Hypothalamus (tissue), 51 donors: Measurements from ENCODE around the gene AVL9.
"Not testable (repeated sequence)": the region's sequence is repeated elsewhere in the genome, so short reads cannot be mapped to it uniquely, and the experiment has no call there.

ENCODE experiments used
- DNase-seq, 51 donors: peaks; one replicate each; lab custom pipeline; 2025; lab: John Stamatoyannopoulos, UW

The AVL9 gene

DNA sequence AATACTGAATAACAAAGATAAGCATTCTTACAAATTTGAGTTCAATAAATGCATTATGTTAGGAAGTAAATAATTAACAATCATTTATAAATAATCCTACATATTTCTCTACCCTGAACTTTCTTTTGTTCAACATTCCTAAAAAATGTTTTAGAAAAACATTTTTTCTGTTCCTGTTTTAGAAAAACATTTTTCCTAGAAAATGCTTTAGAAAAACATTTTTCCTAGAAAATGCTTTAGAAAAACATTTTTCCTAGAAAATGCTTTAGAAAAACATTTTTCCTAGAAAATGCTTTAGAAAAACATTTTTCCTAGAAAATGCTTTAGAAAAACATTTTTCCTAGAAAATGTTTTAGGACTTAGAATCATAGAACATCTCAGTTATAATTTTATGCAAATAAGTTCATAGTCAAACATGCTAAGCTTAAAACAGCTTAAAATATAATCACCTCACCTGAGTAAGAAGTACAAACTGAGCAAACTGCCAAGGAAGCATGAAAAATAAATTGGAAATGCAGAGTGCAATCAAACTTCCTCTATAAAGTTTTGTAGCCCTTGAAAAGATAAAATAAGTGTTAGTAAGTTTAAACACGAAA, 139.6 kb downstream of the AVL9 start:
- DNase-seq = not testable (repeated sequence)

DNA sequence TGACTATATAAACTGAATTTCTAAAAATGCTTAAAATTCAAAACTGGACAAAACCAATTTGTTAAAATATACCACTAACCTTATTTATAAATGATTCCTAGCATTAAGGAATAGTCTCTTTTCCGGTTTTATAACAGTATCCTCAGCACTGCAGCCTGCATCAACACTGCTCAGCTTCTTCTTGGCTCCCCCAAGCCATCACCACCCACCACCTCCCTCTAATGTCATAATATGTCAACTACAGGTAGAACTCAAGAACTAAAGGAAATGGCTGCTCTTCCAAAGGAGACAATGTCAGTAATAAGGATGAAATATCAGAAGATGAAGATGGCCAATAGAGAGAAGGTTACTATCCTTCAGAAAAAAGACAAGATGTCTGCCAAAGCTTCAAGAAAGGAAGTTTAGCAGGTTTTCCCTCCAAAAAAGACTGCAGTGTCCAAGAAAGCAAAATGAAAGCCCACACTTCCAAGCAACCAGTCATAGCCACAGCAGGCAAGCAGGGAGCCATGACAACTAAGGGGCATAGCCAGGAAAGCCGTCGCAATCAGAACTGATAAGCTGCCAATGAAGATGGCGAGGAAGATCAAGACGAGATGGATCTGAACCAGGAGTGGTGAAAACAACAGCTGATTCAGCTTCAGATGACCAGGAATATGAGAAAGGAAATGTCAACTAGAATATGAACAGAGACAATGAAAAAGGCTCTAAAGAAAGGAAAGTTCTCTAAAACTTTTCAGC, 141.6 kb downstream of the AVL9 start:
- DNase-seq = not testable (repeated sequence)

DNA sequence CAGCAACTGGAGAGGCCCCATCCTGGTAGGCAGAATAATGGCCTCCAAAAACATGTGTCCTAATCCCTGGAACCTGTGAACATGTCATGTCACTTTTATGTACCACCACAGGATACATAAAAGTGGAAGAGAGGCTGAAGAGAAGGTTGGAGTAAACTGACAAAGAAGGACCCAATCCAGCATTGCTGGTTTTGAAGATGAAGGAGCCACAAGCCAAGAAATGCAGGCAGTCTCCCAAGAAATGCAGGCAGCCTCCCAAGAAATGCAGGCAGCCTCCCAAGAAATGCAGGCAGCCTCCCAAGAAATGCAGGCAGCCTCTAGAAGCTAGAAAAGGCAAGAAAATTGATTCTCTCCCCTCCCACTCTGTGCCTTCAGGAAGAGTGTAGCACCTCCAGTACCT, 142.3 kb downstream of the AVL9 start:
- not testable (repeated sequence) for DNase-seq
